CD4-positive, alpha-beta memory T cell (primary cell): ENCODE measurements around the gene TSHZ2. TPM values are rescaled to one million over a fixed set of nuclear protein-coding genes. Genes with fewer than 3 reads are reported as not detected.
A peak's percentile ranks its signal among the peaks of the same experiment; 100 is the strongest.
"Not testable (repeated sequence)": the region's sequence is repeated elsewhere in the genome, so short reads cannot be mapped to it uniquely, and the experiment has no call there.

Experiments used
- CTCF ChIA-PET: fragments of 350-600 bp; sonication (Branson Sonifier 250); formaldehyde crosslinking; loops from one replicate; lab custom pipeline; 2021; ENCODE audit warnings: inconsistent platforms; ENCODE audit not compliant: partially characterized antibody; lab: Charles Lee
- POLR2A ChIA-PET: fragments of 350-600 bp; sonication (Branson Sonifier 250); formaldehyde crosslinking; loops from one replicate; lab custom pipeline; 2021; ENCODE audit not compliant: partially characterized antibody; lab: Charles Lee
- DNase-seq, 5 donors: peaks; one replicate each; pipeline versions ENCODE4 v3.0.0 to v3.0.0-alpha.2; 2020 to 2022; ENCODE audit warnings: mixed read lengths in 1 of 5
- H3K27ac ChIP-seq: one replicate; pipeline ENCODE4 v1.7.0; 2013; ENCODE audit warnings: low read depth, low read length
- H3K27me3 ChIP-seq: 2 replicates; pipeline ENCODE4 v1.7.0; 2013; ENCODE audit warnings: mild to moderate bottlenecking, low read length, moderate library complexity; ENCODE audit not compliant: insufficient read depth
- H3K36me3 ChIP-seq: 2 replicates; pipeline ENCODE4 v1.7.0; 2013; ENCODE audit warnings: mild to moderate bottlenecking, low read length, moderate library complexity; ENCODE audit not compliant: insufficient read depth
- H3K4me1 ChIP-seq: 2 replicates; pipeline ENCODE4 v1.7.0; 2013; ENCODE audit warnings: mild to moderate bottlenecking, low read length, moderate library complexity; ENCODE audit not compliant: insufficient read depth
- H3K4me3 ChIP-seq, 2 donors: one replicate each; pipeline ENCODE4 v1.7.0; 2013; ENCODE audit warnings: low read length in 2 of 2, mild to moderate bottlenecking in 1 of 2
- H3K9me3 ChIP-seq, 2 donors: one replicate each; pipeline ENCODE4 v1.7.0; 2013; ENCODE audit warnings: low read length in 2 of 2, control low read depth in 1 of 2; ENCODE audit not compliant: control insufficient read depth in 1 of 2
- H3K27ac Mint-ChIP-seq, 7 donors: one replicate each; pipeline ENCODE4 v1.8.0; 2020 to 2021; ENCODE audit warnings: mixed read lengths in 7 of 7, mild to moderate bottlenecking in 6 of 7, inconsistent platforms in 3 of 7, moderate library complexity in 3 of 7
- H3K27me3 Mint-ChIP-seq, 2 donors: one replicate each; pipeline ENCODE4 v1.8.0; 2020 to 2021; ENCODE audit warnings: mixed read lengths in 2 of 2
- H3K36me3 Mint-ChIP-seq, 2 donors: one replicate each; pipeline ENCODE4 v1.8.0; 2020 to 2021; ENCODE audit warnings: mixed read lengths in 2 of 2, inconsistent platforms in 1 of 2, mild to moderate bottlenecking in 1 of 2
- H3K4me1 Mint-ChIP-seq, 4 donors: one replicate each; pipeline ENCODE4 v1.8.0; 2020 to 2021; ENCODE audit warnings: mixed read lengths in 4 of 4, mild to moderate bottlenecking in 1 of 4
- H3K4me3 Mint-ChIP-seq, 8 donors: one replicate each; pipeline ENCODE4 v1.8.0; 2020 to 2021; ENCODE audit warnings: mixed read lengths in 8 of 8, mild to moderate bottlenecking in 7 of 8, moderate library complexity in 6 of 8, inconsistent platforms in 3 of 8
- H3K9me3 Mint-ChIP-seq, 8 donors: one replicate each; pipeline ENCODE4 v1.8.0; 2020 to 2021; ENCODE audit warnings: mixed read lengths in 8 of 8, mild to moderate bottlenecking in 5 of 8, inconsistent platforms in 3 of 8, moderate library complexity in 1 of 8
- intact Hi-C: fragments of 100-400 bp; cut with micrococcal nuclease; formaldehyde crosslinking; loops from one replicate; pipeline ENCODE4 v1.15.1; 2023
- polyA plus RNA-seq, 2 donors: library from polyadenylated mRNA; unstranded; fragments of 300-500 nt; fragmentation: Illumina TruSeq; gene quantifications; one replicate each; pipeline ENCODE4 v1.2.3, GENCODE V29; 2021
- total RNA-seq, 2 experiments: library from RNA; stranded (reverse); gene quantifications; one replicate each; pipeline ENCODE4 v1.2.3, GENCODE V29; 2021

The TSHZ2 gene
- total and polyA plus RNA-seq, 4 experiments from 2014 or later = 2.3 to 31.8 (median 17.1) TPM

DNA sequence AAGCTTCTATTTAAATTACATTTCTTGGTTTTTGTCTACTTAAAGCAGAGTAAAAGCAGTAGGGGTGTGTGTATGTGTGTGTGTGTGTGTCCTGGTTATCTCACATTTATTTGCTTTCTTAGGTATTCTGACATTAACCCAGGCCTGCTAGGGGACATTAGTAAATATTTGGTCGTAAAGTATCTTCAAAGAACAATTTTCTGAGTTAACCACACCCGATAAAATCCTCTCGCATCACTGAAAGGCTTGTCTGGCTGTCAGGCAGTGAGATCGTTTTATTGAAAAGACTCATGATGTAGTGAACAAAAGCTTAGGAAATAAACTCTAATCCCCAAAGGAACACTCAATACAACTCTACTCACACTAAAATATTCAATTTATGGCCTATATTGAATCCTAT, 543.6 kb downstream of the TSHZ2 start:
- Histone ChIP-seq H3K4me3 (no peak overlapping the region), H3K4me1 (no peaks in the 10 kb centered on the region), H3K27me3 (no peaks in the 10 kb centered on the region), H3K9me3 (no peaks in the 10 kb centered on the region), H3K36me3 (no peaks in the 10 kb centered on the region), H3K27ac (no peak overlapping the region)
- Mint-ChIP-seq H3K4me1 (no peaks in the 10 kb centered on the region), H3K4me3 (no peak overlapping the region), H3K27me3 (no peaks in the 10 kb centered on the region), H3K27ac (no peak overlapping the region), H3K36me3 (no peaks in the 10 kb centered on the region), H3K9me3 (no peaks in the 10 kb centered on the region)
- intact Hi-C loops = no loop called here
- ChIA-PET CTCF (no interaction called here), POLR2A (no interaction called here)
- DNase-seq = no peak

DNA sequence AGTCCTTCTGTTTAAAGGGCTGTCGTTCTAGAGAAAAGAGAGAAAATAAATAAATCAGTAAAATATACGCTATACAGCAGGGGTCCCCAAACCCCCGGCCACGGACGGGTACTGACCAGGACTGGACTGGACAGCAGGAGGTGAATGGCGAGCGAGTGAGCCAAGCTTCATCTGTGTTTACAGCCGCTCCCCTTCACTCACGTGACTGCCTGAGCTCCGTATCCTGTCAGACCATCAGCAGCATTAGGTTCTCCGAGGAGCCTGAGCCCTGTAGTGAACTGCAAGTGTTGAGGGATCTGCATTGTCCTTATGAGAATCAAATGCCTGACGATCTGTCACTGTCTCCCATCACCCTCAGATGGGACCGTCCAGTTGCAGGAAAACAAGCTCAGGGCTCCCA, 545.0 kb downstream of the TSHZ2 start:
- H3K27ac ChIP-seq = no peak overlapping the region
- Mint-ChIP-seq H3K36me3 (no peaks in the 10 kb centered on the region), H3K27me3 (no peaks in the 10 kb centered on the region), H3K27ac (no peak overlapping the region), H3K4me1 (no peaks in the 10 kb centered on the region), H3K9me3 (no peaks in the 10 kb centered on the region), H3K4me3 (no peak overlapping the region)
- H3K4me3 ChIP-seq = no peak overlapping the region
- POLR2A ChIA-PET = no interaction called here
- no peaks in the 10 kb centered on the region for H3K27me3 ChIP-seq
- no peaks in the 10 kb centered on the region for H3K9me3 ChIP-seq
- intact Hi-C loops = no loop called here
- H3K36me3 ChIP-seq = no peaks in the 10 kb centered on the region
- no peak for DNase-seq
- H3K4me1 ChIP-seq = no peaks in the 10 kb centered on the region
- CTCF ChIA-PET = no interaction called here

GRCh38 chr20:53521421-53521820, 549.3 kb downstream of the TSHZ2 start:
- H3K4me1 Mint-ChIP-seq, H3K9me3 ChIP-seq, H3K9me3 Mint-ChIP-seq, DNase-seq, H3K27ac ChIP-seq, POLR2A ChIA-PET, H3K4me1 ChIP-seq, H3K4me3 Mint-ChIP-seq, H3K4me3 ChIP-seq, H3K27ac Mint-ChIP-seq, H3K27me3 Mint-ChIP-seq, H3K36me3 Mint-ChIP-seq, intact Hi-C loops, H3K27me3 ChIP-seq, H3K36me3 ChIP-seq, CTCF ChIA-PET: not testable (repeated sequence)

DNA sequence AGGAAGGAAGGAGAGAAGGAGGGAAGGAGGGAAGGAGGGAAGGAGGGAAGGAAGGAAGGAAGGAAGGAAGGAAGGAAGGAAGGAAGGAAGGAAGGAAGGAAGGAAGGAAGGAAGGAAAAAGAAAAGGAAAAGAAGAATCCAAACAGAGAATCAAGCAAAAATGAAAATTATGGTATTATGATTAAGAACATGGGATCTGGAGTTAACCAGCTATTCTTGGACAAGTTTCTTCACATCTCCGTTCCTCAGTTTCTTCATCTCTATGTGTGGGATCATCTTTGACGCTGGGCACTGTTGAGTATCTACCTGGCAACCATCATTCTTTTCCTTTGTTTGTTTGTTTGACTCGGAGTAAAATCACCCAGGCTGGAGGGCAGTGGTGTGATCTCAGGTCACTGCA, 549.9 kb downstream of the TSHZ2 start:
- Mint-ChIP-seq H3K4me3 (no peak overlapping the region), H3K27ac (no peak overlapping the region), H3K36me3 (no peaks in the 10 kb centered on the region), H3K4me1 (no peaks in the 10 kb centered on the region), H3K9me3 (no peaks in the 10 kb centered on the region), H3K27me3 (no peaks in the 10 kb centered on the region)
- ChIA-PET POLR2A (no interaction called here), CTCF (no interaction called here)
- Histone ChIP-seq H3K27ac (no peak overlapping the region), H3K9me3 (no peaks in the 10 kb centered on the region), H3K27me3 (no peaks in the 10 kb centered on the region), H3K4me3 (no peak overlapping the region), H3K4me1 (no peaks in the 10 kb centered on the region), H3K36me3 (no peaks in the 10 kb centered on the region)
- intact Hi-C loops = no loop called here
- no peak for DNase-seq

- no peaks in the 10 kb centered on the region for H3K9me3 Mint-ChIP-seq
- H3K27me3 Mint-ChIP-seq = peaks cover 0 to 2% of the 10 kb centered on the region in 2 donors
- intact Hi-C loops = no loop called here
- DNase-seq = no peak
- H3K36me3 Mint-ChIP-seq = no peaks in the 10 kb centered on the region
- Histone ChIP-seq H3K4me1 (no peaks in the 10 kb centered on the region), H3K27ac (no peak overlapping the region), H3K4me3 (no peak overlapping the region), H3K9me3 (no peaks in the 10 kb centered on the region), H3K27me3 (no peaks in the 10 kb centered on the region), H3K36me3 (no peaks in the 10 kb centered on the region)
- ChIA-PET CTCF (no interaction called here), POLR2A (no interaction called here)
- no peak overlapping the region for H3K4me3 Mint-ChIP-seq
- peak overlapping the region in 1 of 7 donors; percentile 29 for H3K27ac Mint-ChIP-seq
- no peaks in the 10 kb centered on the region for H3K4me1 Mint-ChIP-seq
Observed at GRCh38 chr20:53522696-53523095, 550.5 kb downstream of the TSHZ2 start.

GRCh38 chr20:53523615-53524014, 551.5 kb downstream of the TSHZ2 start:
- DNase-seq, H3K4me1 Mint-ChIP-seq, H3K9me3 Mint-ChIP-seq, H3K27ac Mint-ChIP-seq, CTCF ChIA-PET, H3K4me3 ChIP-seq, H3K4me3 Mint-ChIP-seq, intact Hi-C loops, H3K36me3 ChIP-seq, H3K4me1 ChIP-seq, H3K9me3 ChIP-seq, H3K27me3 ChIP-seq, H3K36me3 Mint-ChIP-seq, POLR2A ChIA-PET, H3K27ac ChIP-seq, H3K27me3 Mint-ChIP-seq: not testable (repeated sequence)

GRCh38 chr20:53524589-53525312, 552.6 kb downstream of the TSHZ2 start:
- no peak for DNase-seq
- Histone ChIP-seq H3K27me3 (no peaks in the 10 kb centered on the region), H3K36me3 (no peaks in the 10 kb centered on the region), H3K9me3 (no peaks in the 10 kb centered on the region), H3K4me1 (no peaks in the 10 kb centered on the region), H3K4me3 (no peak overlapping the region), H3K27ac (no peak overlapping the region)
- POLR2A ChIA-PET = no interaction called here
- Mint-ChIP-seq H3K27ac (peak overlapping the region in 2 of 7 donors; percentile 12 to 40), H3K4me1 (no peaks in the 10 kb centered on the region), H3K9me3 (no peaks in the 10 kb centered on the region), H3K4me3 (no peak overlapping the region), H3K36me3 (no peaks in the 10 kb centered on the region), H3K27me3 (peaks cover 0 to 2% of the 10 kb centered on the region in 2 donors)
- intact Hi-C loops = no loop called here
- CTCF ChIA-PET = no interaction called here

GRCh38 chr20:53527196-53527595, 555.0 kb downstream of the TSHZ2 start:
- Histone ChIP-seq H3K9me3 (no peaks in the 10 kb centered on the region), H3K4me3 (no peak overlapping the region), H3K36me3 (no peaks in the 10 kb centered on the region), H3K27me3 (no peaks in the 10 kb centered on the region), H3K27ac (no peak overlapping the region), H3K4me1 (no peaks in the 10 kb centered on the region)
- no peak overlapping the region for H3K4me3 Mint-ChIP-seq
- no peak for DNase-seq
- POLR2A ChIA-PET = no interaction called here
- no peaks in the 10 kb centered on the region for H3K9me3 Mint-ChIP-seq
- no peaks in the 10 kb centered on the region for H3K4me1 Mint-ChIP-seq
- H3K27ac Mint-ChIP-seq = no peak overlapping the region
- intact Hi-C loops = no loop called here
- H3K27me3 Mint-ChIP-seq = peaks cover 2 to 3% of the 10 kb centered on the region in 2 donors
- CTCF ChIA-PET = no interaction called here
- no peaks in the 10 kb centered on the region for H3K36me3 Mint-ChIP-seq
